NCI-H2107 (cell line): ENCODE data around the gene NT5DC4.

Experiments used
- DNase-seq: peaks from one replicate; lab custom pipeline; 2025; lab: John Stamatoyannopoulos, UW

The NT5DC4 gene

GRCh38 chr2:112784199-112785189 is 63.7 kb downstream of the NT5DC4 start, which contains the start of gene IL1A:
Gene IL1A, minus strand, starts transcription at chr2:112784493. Its CDS starts 723 bp downstream, at chr2:112783770.
- no peak for DNase-seq

- DNase-seq = no peak
These were observed 66.5 kb downstream of the NT5DC4 start for GRCh38 chr2:112787294-112787693.

GRCh38 chr2:112787729-112788393 is 67.0 kb downstream of the NT5DC4 start:
- DNase-seq = no peak

- DNase-seq = no peak
These were observed 67.8 kb downstream of the NT5DC4 start for GRCh38 chr2:112788653-112789052.
